GM18907 (cell line): Measurements from ENCODE around the gene DAD1.

ENCODE experiments used
- ATAC-seq: cut with Tn5 transposase; IDR thresholded peaks from one replicate; pipeline ENCODE4 v1.9.1; 2021; ENCODE audit warnings: mild to moderate bottlenecking, moderate library complexity; ENCODE audit not compliant: unreplicated experiment

The DAD1 gene

DNA sequence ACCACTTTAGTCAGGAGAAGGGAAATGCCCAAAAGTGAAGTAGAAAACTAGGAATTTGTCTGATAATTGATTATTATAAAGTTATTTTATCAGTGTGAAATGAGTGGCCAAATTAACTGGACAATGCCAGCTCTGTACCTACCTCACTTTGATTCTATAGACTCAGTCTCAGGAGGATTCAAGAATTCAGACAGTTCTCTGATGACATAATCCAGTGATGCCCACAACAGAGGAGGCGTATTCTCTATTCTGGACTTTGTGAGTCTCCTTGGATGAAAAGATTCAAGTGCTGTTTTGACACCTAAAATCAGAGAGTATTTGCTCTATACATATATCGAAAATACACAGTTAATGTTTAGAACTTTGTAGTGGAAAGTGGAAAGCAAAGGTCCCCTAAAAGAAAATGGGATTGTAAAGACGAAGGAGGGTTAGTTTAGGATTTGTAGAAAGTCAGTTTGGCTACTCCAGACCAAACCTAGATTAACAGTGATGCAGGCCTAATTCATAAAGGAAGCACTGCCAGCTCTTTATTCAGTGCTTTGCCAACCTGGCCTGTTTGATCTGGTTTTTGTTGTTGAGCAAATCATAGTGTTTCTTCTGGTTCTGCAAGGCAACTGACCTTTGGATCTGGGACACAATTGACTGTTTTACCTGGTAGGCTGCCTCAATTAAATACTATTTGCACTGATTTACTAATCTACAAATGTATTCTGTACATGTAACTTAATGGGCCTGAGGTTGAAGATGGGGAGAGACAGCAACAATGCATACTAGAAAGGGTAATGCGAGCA lies 67.4 kb downstream of the DAD1 start:
- no peak for ATAC-seq

DNA sequence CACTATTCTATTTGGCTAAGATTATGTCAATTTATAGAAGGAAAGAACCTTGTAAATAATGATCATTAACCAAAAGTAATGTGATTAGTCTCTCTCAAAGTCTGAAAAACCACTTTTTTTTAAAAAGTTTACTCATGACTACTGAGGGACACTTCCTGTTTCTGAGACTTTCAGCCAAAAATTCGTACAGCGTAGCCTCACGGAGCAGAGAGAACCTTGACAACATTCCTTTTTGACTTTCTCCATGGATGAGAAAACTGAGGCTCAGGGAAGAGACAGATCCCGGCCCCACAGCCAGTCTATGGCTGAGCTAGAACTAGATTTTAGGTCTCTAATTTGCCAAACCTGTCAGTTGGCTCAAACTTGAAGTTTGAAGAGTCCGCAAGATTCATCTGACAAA lies 68.2 kb downstream of the DAD1 start:
- ATAC-seq = no peak

DNA sequence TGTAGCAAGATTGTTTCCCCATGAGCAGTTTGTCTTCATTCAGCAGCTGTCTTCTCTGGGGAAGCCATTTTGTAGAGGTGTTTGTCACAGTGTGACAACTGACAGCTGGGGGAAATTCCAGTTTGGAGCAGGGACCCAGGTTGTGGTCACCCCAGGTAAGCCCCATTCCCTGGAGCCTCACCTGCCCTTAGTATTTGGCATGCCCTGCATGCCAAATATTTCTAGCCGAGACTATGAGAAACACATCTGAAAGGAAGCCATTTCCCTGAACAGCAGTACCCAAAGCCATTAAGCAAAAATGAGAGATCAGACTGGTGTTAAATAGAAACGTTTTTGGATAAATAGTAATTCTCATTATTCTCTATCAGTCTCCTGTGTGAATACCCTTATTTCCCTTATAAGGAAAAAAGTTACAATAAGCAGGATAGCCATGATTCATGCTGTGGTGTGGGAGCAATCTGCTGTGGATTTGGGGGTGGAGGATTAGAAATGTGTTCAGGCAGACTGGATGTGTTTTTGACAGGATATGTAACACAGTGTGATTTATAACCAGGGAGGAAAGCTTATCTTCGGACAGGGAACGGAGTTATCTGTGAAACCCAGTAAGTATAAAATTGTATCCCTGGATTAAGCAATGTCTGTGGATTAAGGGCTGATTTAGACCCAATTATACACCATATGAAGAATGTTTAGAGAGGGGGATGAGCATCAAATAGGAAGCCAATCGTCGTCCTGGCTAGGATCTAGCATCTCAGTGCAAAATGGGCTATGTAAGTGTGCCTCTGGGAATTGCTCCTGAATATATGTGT lies 68.9 kb downstream of the DAD1 start:
- no peak for ATAC-seq

DNA sequence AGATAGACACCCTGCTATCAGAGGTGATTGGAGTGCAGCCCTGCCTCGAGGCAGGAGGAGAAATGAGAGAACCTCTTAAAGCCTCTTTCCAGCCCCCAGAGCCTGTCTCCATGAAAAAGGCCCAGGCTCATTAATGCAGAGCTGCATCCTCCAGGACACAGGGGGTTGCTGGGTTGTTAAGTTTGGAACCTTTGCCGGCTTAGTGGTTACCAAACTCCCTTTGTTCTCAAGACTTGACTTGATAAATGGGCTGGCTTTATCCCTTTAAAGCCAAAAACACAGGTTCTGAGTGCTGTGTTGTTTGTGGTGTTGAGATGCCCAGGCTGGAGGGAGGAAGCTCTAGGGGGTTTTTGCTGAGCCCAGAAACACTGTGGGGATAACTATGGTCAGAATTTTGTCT lies 71.0 kb downstream of the DAD1 start:
- ATAC-seq = no peak

DNA sequence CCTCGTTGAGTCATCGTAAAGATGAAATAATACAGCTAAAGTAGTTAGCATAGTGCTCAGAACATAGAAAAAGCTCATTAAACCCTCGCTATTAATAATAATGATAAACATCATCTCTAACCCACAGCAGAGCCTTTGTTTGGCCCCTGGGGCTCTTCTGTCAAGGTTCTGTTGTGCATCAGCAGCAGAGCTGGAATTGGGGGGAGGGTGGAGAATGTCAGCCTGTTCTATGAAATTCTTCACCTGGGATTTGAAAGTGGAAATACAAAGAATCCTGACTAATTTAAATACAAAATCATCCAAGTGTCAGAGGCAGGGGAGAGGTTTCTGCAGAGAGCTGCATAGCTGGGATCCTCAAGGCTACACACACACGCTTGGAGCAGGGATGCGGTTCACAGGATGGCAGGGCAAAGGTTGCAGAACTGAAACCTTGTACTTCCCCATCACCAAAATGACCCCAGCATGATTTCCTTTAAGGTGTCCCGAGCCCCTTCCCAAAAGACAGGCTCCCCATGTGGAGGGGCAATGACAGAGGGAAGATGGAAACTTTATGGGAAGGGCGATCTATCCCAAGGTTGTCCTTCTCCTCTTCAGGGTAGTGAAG lies 71.8 kb downstream of the DAD1 start:
- ATAC-seq = no peak

DNA sequence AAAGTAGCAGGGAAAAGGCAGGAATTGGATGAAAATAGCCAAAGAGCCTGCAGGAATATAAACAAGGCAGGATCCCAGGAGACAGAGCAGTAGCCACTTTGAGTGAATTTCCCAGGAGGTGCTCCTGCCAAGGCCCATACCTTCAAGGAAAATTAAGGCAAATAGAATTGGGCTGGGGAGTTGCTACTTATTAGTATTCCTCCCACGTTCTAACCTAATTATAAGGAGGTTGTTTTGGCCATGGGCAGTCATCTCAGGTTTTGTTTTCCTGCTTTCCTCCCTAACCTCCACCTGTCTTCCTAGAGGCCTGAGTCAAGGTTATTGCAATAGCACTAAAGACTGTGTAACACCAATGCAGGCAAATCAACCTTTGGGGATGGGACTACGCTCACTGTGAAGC lies 73.1 kb downstream of the DAD1 start:
- ATAC-seq = no peak
